ENCODE data around the gene B4GALT7.
"Not testable (repeated sequence)": the region's sequence is repeated elsewhere in the genome, so short reads cannot be mapped to it uniquely, and the experiment has no call there.

Gene B4GALT7

GRCh38 chr5:177599731-177600507, at the start of gene B4GALT7:
Gene B4GALT7, plus strand, starts transcription at chr5:177600132. Its CDS starts 79 bp downstream, at chr5:177600211.
- DNase-seq: peak; percentile 92

- no peak for DNase-seq
Observed at GRCh38 chr5:177552839-177553455, 47.0 kb upstream of the B4GALT7 start.

- DNase-seq: peak; percentile 65
Observed at GRCh38 chr5:177553671-177554429, 46.1 kb upstream of the B4GALT7 start.

GRCh38 chr5:177554474-177555111, 45.3 kb upstream of the B4GALT7 start, which contains the start of gene FAM193B:
Gene FAM193B, minus strand, starts transcription at chr5:177554563. Its CDS starts 105 bp downstream, at chr5:177554458.
- peak; percentile 97 for DNase-seq

GRCh38 chr5:177555228-177555627, 44.7 kb upstream of the B4GALT7 start:
- no peak for DNase-seq

GRCh38 chr5:177555665-177556064, 44.3 kb upstream of the B4GALT7 start:
- no peak for DNase-seq

GRCh38 chr5:177557041-177557647, 42.8 kb upstream of the B4GALT7 start:
- no peak for DNase-seq

- DNase-seq: no peak
Observed at GRCh38 chr5:177557796-177558195, 42.1 kb upstream of the B4GALT7 start.

GRCh38 chr5:177559446-177559941, 40.4 kb upstream of the B4GALT7 start:
- not testable (repeated sequence) for DNase-seq

GRCh38 chr5:177565046-177565445, 34.9 kb upstream of the B4GALT7 start:
- no peak for DNase-seq

- no peak for DNase-seq
Observed at GRCh38 chr5:177568326-177568725, 31.6 kb upstream of the B4GALT7 start.

GRCh38 chr5:177569894-177570293, 30.0 kb upstream of the B4GALT7 start:
- no peak for DNase-seq

- no peak for DNase-seq
Observed at GRCh38 chr5:177575488-177575887, 24.4 kb upstream of the B4GALT7 start.

GRCh38 chr5:177576169-177576568, 23.8 kb upstream of the B4GALT7 start:
- peak; percentile 83 for DNase-seq

- no peak for DNase-seq
Observed at GRCh38 chr5:177578316-177578715, 21.6 kb upstream of the B4GALT7 start.

- peak; percentile 90 for DNase-seq
Observed at GRCh38 chr5:177588413-177588909, 11.5 kb upstream of the B4GALT7 start.

GRCh38 chr5:177590406-177590805, 9.5 kb upstream of the B4GALT7 start:
- no peak for DNase-seq

- DNase-seq: peak; percentile 57
Observed at GRCh38 chr5:177591690-177592009, 8.3 kb upstream of the B4GALT7 start.

- DNase-seq: peak; percentile 97
Observed at GRCh38 chr5:177592010-177592834, 7.7 kb upstream of the B4GALT7 start, which contains the start of gene TMED9. Gene TMED9, plus strand, starts transcription at chr5:177592203. Its CDS starts 12 bp downstream, at chr5:177592215.

- no peak for DNase-seq
Observed at GRCh38 chr5:177592905-177593304, 7.0 kb upstream of the B4GALT7 start.

GRCh38 chr5:177593511-177593910, 6.4 kb upstream of the B4GALT7 start:
- DNase-seq: no peak

Data from NCI-H69 (cell line).